HG02759 (cell line): ENCODE measurements around the gene SUPT4H1.
A peak's percentile ranks its signal among the peaks of the same experiment; 100 is the strongest.

ENCODE experiments used
- ATAC-seq: cut with Tn5 transposase; IDR thresholded peaks from one replicate; pipeline ENCODE4 v1.9.1; 2021; ENCODE audit warnings: mild to moderate bottlenecking, moderate library complexity; ENCODE audit not compliant: unreplicated experiment

Gene SUPT4H1

DNA sequence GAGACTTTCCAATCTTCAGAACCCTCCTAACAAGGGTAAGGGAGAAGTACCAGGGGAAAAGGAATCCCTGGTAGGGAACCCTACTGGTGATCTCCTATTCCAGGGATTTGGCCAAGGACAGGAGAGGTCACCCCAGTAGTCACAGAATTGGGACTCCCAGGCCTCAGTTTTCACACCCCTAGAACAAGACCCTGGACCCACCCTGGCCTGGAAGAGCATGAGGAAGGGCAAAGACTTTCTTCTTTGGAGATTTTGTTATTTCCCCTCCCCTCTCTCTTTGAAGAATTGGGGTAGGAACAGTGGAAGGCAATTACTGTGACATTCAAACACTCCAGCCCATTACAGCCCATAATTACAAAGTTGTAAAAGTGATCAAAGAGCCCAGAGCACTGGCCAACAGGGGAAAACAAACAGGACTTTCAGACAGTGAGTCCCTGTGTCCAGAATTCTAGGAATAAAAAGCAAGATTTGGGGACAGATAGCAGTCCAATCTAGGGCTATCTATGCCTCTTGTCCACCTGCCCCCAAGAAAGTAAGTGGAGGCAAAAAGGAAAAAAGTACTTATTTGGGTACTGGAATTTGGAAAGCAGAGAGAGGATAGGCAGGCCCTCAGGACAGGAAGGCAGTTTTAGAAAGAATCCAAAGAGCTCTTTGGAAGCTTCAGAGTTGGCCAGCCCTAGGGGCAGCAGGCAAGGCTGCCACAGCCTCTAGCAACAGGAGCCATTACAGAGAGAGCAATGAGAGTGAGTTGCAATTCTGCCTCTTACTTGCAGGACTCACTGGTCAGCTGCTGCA, 13.4 kb upstream of the SUPT4H1 start:
- no peak for ATAC-seq

DNA sequence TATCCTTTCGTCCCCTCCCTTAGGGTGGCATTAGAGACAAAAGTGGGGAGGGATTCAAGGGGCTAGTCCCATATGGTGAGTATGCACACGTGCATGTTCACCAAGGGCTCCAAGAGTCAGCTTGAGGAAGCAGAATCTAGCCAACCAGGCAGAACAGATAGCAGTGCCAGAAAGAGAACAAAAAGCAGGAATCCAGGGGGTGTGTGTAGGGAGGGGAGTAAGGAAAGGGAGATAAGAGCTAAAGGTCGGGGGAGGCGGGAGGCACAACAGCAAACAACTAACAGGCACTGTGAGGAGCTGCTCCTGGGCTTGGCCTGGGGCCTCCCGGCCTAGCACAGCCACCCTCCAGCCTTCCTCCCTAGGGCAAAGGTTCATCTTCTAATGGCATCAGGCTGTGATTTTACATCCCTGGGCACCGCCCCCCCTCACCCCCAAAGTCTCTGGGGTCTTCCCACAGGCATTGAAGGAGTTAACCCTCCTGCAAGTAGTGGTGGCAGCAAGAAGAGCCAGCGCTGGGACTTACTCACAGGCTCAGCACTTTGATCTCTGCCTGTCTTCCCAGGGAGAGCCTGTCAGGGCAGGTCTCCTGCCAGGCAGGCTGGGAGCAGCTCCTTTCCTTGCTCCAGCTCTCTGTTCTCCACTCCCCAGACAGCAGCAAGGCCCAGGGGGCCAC, 12.4 kb upstream of the SUPT4H1 start:
- ATAC-seq, result no peak

DNA sequence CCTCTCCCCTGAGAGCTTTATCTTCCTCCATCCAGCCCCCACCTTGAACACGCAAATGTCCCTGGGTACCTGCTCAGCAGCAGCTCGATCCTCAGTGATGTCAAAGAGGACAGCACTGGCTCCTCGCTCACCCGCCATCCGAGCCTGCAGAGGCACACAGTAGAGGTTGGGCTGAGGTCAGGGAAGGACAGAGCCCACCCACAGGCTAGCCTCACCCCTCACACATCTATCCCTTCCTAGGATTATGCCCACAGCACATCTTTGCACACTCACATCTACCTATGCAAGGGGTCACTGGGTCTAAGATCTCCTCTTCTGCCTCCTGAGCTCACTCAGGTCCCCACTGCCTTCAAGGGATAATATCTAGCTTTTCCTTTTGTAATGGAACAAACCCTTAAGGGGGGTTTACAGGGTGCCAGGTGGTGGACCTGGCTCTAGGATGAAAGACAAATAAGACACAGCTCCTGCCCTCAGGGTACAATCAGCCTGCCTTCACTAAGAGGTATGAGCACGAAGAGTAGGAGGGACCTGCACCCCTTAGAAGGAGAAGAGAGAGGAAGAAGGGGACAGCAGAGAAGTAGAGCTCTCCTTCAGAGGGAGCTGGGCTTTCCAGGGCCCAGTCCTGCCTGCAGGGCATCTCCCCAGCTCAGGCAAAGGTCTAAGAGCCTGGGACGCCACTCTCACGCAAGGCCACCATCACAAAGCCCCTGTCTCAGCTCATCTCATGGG, 11.6 kb upstream of the SUPT4H1 start:
- no peak for ATAC-seq

DNA sequence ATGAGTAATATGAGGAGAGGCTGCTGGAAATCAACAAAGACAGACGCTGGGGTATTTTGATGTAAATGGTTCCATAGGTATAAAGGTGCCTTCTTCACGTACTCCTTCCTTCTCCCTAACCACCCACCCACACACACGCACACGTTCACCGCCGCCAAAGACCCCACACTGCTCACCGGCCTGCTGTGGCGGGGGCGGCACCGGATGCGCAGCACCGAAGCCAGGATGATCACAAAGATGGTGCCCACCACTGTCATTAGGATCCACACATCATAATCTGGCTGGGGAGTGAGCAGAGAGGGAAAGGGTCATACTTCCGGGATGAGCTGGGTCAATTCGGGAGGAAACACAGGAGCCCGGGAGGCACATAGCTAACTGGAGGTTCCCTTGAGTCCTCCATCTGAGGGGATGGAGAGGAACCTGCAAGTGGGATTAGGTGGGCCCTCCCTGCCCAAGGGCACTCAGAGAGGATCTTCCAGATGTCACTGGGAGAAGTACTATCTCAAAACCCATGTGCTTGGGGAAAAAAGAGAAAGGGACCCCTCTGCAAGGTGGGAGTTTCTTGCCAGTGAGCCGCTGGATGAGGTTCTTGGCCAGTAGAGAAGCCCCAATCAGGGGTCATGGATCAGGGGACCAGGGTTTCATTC, 10.5 kb upstream of the SUPT4H1 start:
- no peak for ATAC-seq

DNA sequence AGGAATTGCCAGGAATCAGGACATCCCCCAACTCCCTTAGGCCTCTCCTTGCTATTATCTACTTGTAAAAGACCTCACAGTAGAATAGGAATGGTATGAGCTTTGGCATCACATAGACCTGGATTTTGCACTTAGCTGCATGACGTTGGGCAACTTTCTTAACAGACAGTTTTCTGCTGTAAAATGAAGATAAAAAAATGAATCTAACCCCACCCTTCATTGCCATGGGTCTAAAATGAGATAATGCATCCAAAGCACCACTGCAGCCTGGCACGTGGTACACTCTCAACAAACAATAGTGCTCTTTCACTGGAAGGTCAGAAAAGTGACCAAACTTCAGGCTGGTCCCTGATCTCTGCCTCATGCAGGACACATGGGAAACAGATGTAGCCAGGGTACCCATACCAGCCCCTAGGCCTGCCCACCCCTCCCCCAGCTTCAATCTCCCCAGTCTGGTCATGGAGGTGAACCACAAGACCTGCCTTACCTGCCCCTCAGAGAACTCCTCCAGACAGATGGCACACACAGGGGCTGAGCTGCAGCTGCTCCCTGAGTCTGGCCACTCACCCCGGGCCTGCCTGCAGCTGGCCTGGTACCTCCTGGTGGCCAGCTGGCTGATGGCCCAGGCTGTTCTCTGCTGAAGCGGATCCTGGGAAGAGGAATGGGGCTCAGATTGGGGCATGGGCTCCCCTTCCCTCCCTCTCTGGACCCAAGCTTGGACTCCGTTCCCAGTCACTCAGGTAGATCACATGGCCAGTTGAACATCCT, 8.5 kb upstream of the SUPT4H1 start:
- ATAC-seq, result no peak

DNA sequence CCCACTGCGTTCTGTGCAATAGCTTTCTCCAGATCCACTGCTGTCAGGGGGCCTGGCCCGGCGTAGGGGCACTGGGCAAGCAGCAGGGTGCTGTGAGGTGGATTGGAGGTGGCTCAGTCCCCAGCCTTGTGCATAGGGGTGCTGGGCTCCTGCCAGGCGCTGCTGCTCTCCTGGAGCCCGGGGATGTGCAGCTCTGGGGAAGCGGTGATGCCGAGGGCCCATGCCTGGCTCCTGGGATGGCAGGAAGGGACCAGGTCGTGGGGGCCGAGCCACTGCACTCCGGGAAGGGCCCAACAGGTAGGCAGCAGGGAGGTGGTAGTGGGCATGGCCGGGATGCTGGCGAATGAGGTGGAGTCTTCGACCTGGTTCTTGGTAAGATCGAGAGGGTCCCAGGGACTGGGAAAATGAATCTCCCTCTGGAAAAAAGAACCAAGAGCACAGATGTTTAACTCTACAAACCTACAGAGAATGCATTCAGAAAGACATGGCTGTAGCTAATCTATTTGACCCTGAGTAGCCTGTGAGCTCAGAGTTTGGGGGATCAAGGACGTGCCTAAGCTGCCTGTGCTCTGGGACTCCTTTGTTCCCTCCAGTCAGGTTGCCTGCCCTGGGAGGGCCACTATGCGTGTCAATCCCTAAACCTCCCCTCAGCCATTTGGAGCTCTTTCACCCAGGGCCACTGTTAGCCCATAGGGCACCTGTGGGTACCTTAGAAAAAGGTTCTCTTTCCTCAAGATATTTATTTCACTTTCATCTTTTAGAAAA, 6.6 kb upstream of the SUPT4H1 start:
- ATAC-seq, result no peak

DNA sequence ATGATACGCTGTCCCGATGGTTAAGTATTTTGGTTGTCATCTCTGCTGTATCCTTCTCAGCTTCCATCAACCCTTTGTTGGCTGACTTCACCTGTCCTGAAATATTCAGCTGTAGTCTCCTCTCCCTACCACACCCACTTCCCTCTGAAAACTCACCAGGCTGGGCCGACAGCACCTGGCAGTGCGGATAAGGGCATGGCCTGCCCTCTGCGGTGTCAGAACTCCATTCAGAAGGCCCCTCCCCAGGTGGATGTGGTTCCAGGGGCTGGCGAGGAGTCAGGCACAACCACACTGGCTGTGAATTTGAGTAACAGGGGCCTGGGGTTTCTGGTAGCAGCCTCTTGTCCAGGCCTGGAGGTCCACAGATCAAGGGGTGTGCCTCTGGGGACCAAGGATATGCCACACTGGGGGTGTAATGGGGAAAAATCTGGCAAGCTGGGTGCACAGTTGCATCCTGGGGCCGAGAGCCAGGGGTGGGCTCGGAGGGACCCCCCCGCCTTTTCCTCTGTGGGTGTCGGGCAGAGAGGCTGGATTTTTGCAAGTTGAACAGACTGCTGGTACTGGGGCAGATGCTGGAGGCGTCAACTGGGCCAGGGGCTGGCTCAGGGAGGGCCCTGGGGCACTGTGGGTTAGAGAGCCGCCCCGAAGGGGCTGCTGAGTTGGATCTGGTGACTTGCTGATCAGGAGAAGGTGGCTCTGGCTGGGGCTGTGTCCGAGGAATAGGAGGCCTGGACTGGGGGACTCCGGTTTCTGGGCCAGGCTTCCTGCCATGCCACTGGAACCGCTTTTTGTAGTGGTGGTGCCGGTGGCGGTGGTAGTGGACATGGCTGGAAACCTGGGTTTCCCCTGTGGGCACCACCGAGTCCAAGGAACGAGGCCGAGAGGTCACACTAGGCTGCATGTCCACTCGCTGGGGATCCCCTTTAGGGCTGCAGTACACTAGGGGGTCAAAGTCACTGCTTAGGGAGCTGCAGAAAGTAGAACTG, 5.6 kb upstream of the SUPT4H1 start:
- no peak for ATAC-seq

DNA sequence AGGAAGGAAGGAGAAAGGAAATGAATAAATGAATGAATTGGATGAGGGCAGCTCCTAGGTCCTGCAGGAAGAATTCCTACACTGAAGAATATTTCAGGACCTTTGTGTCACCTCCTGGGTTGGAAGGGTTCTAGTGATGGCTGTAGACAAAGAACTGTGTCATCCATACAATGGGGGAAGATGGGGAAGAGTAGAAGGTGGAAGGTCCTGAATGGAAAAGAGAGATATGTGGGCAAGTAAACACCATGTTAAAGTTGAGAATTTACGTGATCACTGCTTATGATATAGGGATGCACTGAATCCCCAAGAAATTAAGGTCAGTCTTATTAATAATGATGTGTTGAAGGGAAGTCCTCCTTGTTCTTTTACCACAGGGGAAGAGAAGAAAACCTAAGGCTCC, 4.2 kb upstream of the SUPT4H1 start:
- no peak for ATAC-seq

DNA sequence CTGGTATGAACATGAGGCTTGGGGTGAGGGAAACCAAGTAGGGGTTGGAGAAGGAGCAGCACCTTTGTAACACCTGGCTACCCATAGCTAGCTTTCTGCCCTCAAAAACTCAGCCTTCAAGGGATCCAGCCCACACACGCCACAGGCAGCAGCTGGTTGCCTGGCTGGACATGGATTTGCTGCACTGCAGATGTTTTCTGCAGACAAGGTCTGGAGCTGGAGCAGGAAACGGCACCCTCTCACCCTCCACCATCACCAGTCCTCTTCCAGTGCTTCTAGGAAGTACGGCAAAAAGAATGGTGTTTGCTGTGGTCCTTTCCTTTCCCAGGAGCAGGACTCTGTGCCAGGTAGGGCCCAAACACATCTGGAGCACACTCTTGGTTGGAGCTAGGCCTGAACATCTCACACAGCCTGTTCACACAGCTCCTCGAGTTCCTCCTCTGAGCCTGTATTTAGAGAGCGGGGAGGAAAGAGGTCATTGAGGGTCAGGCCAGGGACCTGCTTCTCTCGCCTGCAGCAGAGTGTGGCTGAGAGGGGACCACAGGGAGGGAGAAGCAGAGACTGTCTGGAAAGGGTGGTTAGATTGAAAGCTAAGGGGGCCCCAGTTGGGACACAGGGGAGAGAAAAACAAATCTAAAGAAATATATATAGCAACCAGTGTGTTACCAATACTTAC, 2.7 kb upstream of the SUPT4H1 start:
- ATAC-seq, result no peak

DNA sequence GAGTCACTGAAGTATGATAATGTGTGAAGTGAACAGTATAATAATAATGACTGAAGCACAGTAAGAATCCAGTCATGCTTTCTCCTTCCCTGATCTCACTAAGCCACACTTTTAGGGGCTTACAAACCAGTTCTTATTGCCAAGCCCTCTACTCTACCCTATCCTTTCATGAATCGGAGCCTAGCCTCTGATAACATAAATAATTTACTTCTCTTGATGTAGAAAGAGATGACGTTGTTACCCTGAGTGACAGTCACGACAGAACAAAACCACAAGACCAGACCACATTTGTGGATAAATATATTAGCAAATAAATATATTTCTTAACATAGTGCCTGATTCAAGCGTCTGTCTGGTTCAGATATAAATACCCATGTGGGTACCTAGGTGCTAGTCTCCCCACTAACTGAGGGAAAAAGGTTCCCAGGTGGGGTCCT, 1.4 kb upstream of the SUPT4H1 start:
- ATAC-seq, result no peak

DNA sequence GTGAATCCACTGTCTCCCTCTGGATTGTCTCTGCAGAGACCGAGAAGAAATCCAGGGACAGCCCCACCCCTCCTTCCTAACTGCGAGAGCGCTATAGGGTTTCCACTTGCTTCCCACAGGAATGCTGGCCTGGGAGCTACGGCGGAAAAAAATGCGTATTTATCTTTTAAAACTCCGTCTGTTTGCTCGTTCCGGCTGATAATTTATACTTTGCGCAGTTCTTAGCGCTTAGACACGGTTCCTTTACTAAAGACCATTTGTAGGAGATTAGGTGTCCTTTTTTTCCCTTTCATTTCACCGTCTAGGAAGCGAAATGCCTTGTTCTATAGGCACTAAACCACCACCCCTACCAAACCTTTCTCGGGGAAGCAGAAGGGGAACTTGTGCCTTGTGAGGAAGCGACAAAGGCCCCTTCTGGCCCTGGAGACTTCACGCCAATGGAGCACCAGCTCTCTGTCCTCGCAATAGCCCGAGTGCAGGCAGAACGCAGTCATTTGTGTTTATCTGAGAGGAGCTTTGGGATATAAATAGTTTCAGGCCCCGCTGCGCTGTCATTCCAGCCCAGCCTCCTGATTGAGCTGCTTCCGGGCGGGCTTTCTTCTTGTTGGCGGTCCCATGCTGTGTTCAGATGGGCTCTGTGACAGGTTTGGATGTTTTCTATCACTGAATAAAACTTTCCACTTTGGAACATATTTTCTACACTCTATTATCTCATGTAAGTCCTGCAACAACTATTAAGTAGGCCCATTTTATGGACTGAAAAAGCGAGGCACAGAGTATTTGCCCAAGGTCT, 791 bp upstream of the SUPT4H1 start:
- no peak for ATAC-seq

DNA sequence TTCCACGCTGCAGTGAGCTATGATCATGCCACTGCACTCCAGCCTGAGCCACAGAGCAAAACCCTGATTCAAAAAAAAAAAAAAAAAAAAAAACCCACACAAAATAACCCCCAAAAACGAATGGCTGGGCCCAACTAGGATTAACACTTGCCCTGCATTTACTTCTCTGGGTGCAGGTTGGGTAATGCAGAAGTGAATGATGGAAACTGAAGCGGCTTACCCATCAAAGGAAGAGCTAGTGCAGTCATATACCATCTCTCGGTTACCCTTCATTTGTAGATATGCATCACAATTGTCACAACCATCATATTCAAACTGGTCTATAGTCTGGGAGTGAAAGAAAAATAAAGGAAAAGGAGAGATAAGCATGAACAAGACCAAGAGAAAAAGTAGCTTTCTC, 819 bp downstream of the SUPT4H1 start:
- no peak for ATAC-seq

DNA sequence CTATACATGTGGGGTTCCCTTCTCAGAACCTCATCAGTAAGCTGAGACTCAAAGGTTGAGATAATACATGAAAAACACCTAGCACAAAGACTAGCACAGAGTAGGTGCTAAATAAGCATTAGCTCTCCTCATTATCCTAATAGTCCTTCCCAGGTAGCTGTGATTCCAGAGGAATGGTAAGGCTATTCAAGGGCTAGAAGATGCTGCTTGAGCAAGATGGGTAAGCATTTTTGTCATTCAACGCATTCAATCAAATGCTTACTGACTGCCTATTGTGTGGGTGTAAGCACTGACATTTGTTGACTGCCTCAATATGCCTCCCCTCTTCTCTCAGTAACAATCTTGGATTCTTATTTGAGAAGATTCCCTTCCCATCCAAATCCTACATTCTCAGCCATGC, 4.0 kb downstream of the SUPT4H1 start:
- ATAC-seq, result no peak

DNA sequence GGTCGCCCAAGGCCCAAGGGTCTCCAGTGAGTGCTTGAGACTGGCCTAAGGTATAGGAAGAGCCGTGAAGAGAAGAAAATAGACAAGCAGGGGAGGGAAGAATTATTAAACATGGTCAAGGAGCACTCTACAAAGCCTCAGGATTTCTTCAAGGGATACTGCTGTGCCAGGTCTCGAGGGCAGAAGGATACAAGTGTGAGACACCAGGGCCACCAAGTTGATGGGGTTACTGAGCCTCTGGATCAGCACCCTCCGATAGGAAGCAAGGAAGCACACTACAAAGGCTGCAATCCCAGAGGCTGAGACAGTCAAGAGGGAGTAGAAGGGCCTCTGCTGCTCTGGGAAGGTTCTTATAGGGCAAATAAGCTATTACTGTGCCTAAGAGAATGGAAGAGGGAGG, 6.5 kb downstream of the SUPT4H1 start:
- no peak for ATAC-seq

DNA sequence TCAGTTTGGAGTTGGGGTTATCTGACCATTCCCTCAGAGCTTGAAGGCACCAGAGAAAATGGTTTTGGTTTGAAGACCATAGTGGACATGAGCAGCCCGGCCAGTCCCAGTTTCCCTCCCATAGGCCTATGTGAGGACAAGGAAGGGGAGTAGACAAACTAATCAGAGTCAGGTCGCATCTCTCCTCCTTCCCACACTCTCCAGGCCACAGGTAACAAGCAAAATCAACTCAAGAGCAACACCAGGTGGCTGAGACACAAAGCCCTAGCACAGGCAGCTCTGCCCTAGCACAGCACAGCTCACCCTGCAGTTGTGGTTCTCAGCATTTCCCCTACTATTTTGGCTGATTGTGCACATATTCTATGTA, 7.2 kb downstream of the SUPT4H1 start:
- peak; percentile 51 for ATAC-seq

DNA sequence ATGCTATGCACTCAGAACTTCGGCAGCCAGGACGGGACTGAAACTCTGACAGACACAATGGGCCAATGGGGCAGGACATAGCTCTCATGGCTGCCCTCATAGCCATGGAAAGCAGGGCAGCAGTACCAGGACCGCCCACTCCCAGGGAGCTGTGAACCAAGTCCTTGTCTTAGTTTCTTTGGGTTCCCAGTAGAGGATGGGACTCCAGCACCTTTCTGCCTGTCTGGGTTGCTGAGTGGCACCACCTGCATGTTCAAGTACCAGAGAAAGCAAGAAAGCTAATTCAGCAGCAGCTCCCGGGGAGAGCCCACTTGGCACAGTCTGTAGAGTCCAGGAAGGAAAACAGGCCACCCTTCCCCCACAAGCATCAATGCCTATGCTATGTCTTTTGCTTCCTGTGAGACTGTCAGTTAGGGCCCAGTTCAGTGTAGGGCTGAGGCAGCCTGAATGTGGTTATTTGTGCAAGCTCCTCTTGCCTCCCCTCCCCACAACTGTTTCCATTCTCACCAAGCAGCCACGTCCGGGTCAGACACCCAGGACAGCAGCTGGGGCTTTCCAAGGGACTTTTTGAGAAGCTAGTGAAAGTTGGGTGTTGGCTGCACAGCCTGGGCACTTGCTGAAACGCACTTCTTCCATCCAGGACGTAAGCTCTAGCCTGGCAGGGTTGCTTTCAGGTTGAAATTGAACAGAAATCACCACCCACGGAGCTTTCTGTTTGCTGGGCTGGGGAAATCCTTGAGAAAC, 7.8 kb downstream of the SUPT4H1 start:
- peak; percentile 86 for ATAC-seq

DNA sequence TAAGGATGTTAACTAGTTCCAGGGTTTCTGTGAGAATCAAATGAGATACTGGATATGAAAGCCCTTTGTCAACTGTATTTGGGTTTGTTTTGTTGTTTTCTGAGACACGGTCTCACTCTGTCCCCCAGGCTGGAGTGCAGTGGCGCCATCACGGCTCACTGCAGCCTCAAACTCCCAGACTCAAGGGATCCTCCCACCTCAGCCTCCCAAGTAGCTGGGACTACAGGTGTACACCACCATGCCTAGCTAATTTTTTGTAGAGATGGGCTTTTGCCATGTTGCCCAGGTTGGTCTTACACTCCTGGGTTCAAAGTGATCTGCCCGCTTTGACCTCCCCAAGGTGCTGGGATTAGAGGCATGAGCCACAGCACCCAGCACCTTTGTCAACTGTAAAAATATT, 8.9 kb downstream of the SUPT4H1 start:
- ATAC-seq, result no peak
